ENCODE results near the gene BMP4.

The BMP4 gene

GRCh38 chr14:53953828-53954550 is 2.6 kb downstream of the BMP4 start:
- H3K27me3 Mint-ChIP-seq = peaks cover 72% of the 10 kb centered on the region
- H3K36me3 Mint-ChIP-seq = no peaks in the 10 kb centered on the region
- H3K4me3 Mint-ChIP-seq = peak overlapping the region; percentile 86
- H3K27ac Mint-ChIP-seq = peak overlapping the region; percentile 44
- H3K4me1 Mint-ChIP-seq = peaks cover 40% of the 10 kb centered on the region
- no peak for ATAC-seq
- H3K9me3 Mint-ChIP-seq = no peaks in the 10 kb centered on the region

DNA sequence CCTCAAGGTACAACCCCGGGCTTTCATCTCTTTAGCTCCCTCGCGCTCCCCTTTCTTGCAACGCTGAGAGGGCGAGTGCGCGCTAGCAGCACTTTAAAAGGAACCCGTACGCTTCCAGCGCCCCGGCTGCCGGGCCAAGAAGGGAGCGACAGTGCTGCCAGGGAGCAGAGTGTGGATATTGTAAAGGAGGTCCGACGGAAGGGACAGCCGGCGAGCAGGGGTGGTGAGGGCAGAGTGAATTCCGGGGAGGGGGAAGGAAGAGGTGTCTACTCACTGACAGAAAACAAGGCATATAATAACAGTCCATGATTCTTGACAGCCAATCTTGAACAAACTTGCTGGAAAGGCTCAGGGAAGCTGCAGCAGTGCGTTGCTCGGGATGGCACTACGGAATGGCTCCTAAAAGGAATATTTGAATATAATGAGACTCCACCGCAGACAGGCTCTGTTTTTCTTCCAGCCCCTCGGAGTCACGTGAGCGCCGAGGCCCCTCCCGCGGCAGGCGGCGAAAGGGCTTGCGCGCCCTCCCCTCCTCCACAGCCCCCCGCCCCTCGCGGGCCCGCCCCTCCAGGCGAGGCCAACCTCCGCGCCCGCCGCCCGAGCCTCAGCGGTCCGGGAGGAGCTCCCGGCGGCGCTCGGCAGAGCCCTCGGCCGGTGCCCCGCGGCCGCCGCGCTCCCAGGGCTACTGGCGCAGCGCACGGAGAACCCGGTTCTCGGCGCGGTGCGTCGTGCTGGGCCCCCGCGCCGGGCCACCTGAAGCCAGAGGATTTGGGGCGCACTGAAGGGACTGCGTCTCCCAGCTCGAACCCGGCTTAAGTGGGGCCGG is 3.4 kb downstream of the BMP4 start:
- Mint-ChIP-seq H3K27ac (peak overlapping the region; percentile 44), H3K27me3 (peaks cover 79% of the 10 kb centered on the region), H3K4me1 (peaks cover 40% of the 10 kb centered on the region), H3K36me3 (no peaks in the 10 kb centered on the region), H3K4me3 (peak overlapping the region; percentile 86), H3K9me3 (no peaks in the 10 kb centered on the region)
- ATAC-seq = peak; percentile 46

- Mint-ChIP-seq H3K4me1 (peaks cover 40% of the 10 kb centered on the region), H3K27ac (no peak overlapping the region), H3K4me3 (peak overlapping the region; percentile 31), H3K36me3 (no peaks in the 10 kb centered on the region), H3K9me3 (no peaks in the 10 kb centered on the region), H3K27me3 (peaks cover 83% of the 10 kb centered on the region)
- ATAC-seq = no peak
Observed at GRCh38 chr14:53952533-53952932, 4.1 kb downstream of the BMP4 start.

- H3K4me3 Mint-ChIP-seq = no peak overlapping the region
- H3K4me1 Mint-ChIP-seq = peaks cover 40% of the 10 kb centered on the region
- no peak for ATAC-seq
- H3K36me3 Mint-ChIP-seq = no peaks in the 10 kb centered on the region
- H3K9me3 Mint-ChIP-seq = no peaks in the 10 kb centered on the region
- H3K27ac Mint-ChIP-seq = no peak overlapping the region
- H3K27me3 Mint-ChIP-seq = peaks cover 81% of the 10 kb centered on the region
Observed at GRCh38 chr14:53951627-53952303, 4.9 kb downstream of the BMP4 start.

GRCh38 chr14:53951243-53951626 is 5.4 kb downstream of the BMP4 start:
- Mint-ChIP-seq H3K4me3 (no peak overlapping the region), H3K36me3 (no peaks in the 10 kb centered on the region), H3K4me1 (peaks cover 35% of the 10 kb centered on the region), H3K9me3 (no peaks in the 10 kb centered on the region), H3K27me3 (peaks cover 81% of the 10 kb centered on the region), H3K27ac (no peak overlapping the region)
- no peak for ATAC-seq

DNA sequence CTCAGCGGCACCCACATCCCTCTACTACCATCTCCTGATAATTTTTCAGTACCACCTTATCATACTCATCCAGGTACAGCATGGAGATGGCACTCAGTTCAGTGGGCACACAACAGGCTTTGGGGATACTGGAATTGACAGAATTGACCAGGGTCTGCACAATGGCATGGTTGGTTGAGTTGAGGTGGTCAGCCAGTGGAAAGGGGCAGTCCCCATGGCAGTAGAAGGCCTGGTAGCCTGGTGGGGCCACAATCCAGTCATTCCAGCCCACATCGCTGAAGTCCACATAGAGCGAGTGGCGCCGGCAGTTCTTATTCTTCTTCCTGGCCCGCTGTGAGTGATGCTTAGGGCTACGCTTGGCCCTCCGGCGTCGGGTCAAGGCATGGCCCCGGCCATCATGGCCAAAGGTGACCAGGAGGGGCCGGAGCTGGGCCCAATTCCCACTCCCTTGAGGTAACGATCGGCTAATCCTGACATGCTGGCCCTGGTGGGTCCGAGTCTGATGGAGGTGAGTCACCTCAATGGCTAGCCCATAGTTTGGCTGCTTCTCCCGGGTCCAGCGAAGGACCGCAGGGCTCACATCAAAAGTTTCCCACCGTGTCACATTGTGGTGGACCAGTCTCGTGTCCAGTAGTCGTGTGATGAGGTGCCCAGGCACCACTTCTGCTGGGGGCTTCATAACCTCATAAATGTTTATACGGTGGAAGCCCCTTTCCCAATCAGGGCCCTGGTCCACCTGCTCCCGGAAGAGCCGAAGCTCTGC is 6.4 kb downstream of the BMP4 start:
- Mint-ChIP-seq H3K36me3 (no peaks in the 10 kb centered on the region), H3K9me3 (no peaks in the 10 kb centered on the region), H3K27ac (no peak overlapping the region), H3K4me3 (no peak overlapping the region), H3K27me3 (peaks cover 80% of the 10 kb centered on the region), H3K4me1 (peaks cover 25% of the 10 kb centered on the region)
- ATAC-seq = no peak

GRCh38 chr14:53949201-53949600 is 7.4 kb downstream of the BMP4 start:
- no peaks in the 10 kb centered on the region for H3K36me3 Mint-ChIP-seq
- no peaks in the 10 kb centered on the region for H3K9me3 Mint-ChIP-seq
- peaks cover 80% of the 10 kb centered on the region for H3K27me3 Mint-ChIP-seq
- no peak for ATAC-seq
- H3K4me3 Mint-ChIP-seq = no peak overlapping the region
- H3K4me1 Mint-ChIP-seq = peaks cover 15% of the 10 kb centered on the region
- no peak overlapping the region for H3K27ac Mint-ChIP-seq

DNA sequence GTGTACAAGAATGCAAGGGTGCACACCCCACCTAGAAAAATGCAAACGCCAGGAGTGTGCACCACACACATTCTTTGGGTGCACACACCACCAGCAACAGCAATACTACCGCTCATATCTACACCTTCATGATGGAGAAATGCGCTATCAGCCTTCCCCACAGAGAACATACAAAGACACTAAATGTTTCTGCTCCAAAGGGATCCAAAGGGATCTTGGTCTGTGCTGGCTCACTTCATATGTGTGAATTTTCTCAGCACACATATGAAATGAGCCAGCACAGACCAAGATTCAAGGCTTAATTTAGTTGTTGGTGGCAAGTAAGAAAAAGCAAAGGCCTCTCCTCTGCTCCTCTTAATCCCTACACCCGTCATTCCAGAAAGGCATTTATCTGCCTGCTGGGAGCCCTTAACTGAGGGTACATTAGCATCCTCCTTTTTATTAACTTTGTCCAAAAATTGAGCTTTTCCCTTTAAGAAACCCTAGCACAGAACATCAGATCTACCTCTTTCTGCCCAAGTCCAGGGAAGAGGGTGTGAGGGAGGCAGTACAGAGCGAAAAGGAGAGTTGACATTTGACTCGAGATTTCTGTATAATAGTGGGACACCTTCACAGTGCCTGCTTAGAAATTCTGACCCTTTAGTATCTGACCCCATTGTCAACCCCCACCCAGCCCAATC is 8.3 kb downstream of the BMP4 start:
- peaks cover 80% of the 10 kb centered on the region for H3K27me3 Mint-ChIP-seq
- H3K27ac Mint-ChIP-seq = no peak overlapping the region
- no peak for ATAC-seq
- H3K36me3 Mint-ChIP-seq = no peaks in the 10 kb centered on the region
- H3K4me3 Mint-ChIP-seq = no peak overlapping the region
- peaks cover 8% of the 10 kb centered on the region for H3K4me1 Mint-ChIP-seq
- H3K9me3 Mint-ChIP-seq = no peaks in the 10 kb centered on the region

DNA sequence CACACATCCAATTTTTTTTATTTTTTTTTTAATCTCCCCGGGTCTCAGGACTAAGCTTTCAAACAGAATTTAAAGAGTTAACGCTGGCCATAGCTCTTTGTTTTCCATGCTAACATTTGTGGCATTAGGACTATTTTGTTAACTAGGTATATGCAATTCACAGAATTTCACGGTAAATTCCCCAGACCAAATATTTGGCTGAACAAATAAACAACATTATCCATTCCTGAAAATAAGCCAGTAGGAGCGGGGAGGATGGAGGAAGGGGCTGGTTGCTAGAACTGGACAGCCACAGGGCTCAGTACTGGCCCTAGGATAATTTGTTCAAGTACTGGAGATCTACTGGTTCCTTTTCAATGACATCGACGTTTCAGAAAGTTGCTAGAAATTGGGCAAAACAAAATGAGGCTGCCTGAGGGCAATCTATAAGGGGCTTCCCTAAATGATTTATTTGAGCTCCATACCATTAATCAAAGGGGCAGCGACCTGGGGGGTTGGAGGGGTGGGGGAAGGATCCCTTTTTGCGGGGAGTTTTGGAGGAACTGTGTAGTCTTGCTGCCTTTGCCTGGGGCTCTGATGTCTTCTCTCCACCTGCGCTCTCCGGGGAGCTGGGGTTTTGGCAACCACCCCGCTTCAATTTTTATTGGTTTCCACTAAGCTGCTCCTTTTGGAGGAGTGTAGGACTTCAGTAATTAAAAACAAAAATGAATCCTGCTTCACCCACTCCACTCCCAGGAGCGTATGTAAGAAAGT is 9.0 kb downstream of the BMP4 start:
- H3K9me3 Mint-ChIP-seq = no peaks in the 10 kb centered on the region

DNA sequence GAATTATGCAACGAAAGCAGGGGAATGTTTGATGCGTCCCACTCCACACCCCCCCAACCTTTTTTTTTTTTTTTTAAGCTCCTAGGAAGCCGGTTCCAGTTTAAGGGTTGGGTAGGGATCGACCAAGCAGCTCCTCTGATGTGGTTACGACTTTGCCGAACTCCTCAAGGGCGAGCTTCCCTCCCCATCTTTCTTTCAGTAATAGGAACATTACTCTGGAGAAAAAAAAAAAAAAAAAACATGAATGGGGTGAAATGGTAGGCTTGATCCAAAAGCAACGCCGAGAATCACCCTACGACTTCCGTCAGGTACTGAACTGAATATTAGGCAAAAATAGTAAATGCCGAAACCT is 9.6 kb downstream of the BMP4 start:
- no peak for ATAC-seq
- H3K27ac Mint-ChIP-seq = no peak overlapping the region
- H3K36me3 Mint-ChIP-seq = no peaks in the 10 kb centered on the region
- no peaks in the 10 kb centered on the region for H3K4me1 Mint-ChIP-seq
- H3K4me3 Mint-ChIP-seq = no peak overlapping the region
- no peaks in the 10 kb centered on the region for H3K9me3 Mint-ChIP-seq
- peaks cover 76% of the 10 kb centered on the region for H3K27me3 Mint-ChIP-seq

More for the DNA sequence above, 9.0 kb downstream of the BMP4 start:
- Mint-ChIP-seq H3K27ac (no peak overlapping the region), H3K36me3 (no peaks in the 10 kb centered on the region), H3K4me3 (no peak overlapping the region), H3K27me3 (peaks cover 80% of the 10 kb centered on the region), H3K4me1 (peaks cover 1% of the 10 kb centered on the region)
- no peak for ATAC-seq

DNA sequence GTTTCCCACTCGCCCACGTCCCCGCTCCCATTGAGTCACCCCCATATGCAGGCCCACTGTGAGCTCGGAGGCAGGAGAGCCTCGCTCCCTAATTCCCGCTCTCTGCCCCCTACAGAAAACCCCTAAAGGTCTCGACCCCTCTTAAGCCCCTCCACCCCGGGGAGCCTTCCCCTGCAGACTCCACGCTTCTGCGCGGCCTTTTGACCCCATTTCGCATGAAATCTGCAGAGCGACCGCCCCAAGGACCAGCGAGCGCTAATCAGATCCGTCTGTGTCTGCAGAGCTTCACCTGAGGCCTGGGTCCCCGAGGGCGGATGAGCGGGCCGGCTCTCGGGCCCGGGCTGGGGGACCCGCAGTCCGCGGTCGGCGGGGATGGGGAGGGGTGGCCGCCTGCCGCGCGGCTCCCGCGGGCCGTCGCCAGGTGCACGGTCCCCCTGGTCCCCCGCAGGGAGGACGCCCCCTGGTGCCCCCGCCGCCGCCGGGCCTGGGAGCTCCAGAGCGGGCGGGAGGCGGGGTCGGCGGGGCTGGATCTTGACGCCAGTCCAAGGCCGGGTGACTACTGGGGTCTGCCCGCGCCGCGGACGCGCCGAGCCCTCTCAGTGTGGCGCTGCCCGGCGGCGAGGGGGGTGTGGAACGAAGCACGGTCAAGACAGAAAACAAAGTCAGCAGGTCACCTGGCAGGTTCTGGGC is 10.1 kb downstream of the BMP4 start:
- no peaks in the 10 kb centered on the region for H3K9me3 Mint-ChIP-seq
- no peak overlapping the region for H3K27ac Mint-ChIP-seq
- H3K27me3 Mint-ChIP-seq = peaks cover 70% of the 10 kb centered on the region
- no peaks in the 10 kb centered on the region for H3K36me3 Mint-ChIP-seq
- H3K4me3 Mint-ChIP-seq = no peak overlapping the region
- H3K4me1 Mint-ChIP-seq = no peaks in the 10 kb centered on the region
- peak; percentile 40 for ATAC-seq

DNA sequence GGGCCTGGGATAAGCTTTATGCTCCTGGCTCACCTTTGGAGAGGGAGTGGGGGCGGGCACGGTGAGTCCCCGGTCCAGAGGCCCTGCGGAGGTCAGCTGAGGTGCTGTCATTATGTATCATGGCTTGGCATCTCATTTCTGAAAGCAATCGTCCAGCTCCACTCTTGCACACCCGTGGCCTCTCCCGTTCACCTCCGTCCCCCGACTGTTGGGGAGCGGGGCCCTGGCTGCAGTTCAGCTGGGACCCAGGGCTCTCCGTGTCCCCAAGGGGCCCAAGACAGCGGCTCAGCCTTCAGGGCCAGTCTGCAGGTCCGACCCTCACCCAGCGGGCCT is 10.6 kb downstream of the BMP4 start:
- no peak overlapping the region for H3K4me3 Mint-ChIP-seq
- ATAC-seq = no peak
- H3K27ac Mint-ChIP-seq = no peak overlapping the region
- peaks cover 67% of the 10 kb centered on the region for H3K27me3 Mint-ChIP-seq
- no peaks in the 10 kb centered on the region for H3K4me1 Mint-ChIP-seq
- no peaks in the 10 kb centered on the region for H3K36me3 Mint-ChIP-seq
- H3K9me3 Mint-ChIP-seq = no peaks in the 10 kb centered on the region

DNA sequence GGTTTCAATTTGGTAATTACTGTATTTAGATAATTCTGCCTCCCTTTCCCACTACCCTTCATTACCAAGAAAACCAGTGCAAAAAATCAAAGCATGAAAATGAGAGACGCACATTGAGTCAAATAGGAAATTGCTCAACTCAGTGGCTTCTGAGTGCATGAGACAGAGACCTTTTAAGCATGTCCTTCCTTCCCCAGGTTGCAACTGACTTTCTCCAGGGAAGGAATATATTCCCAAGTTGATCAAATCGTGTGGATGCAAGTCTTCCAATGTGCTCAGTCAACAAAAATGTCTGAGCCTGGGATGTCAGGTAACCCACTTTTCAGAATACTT is 12.9 kb downstream of the BMP4 start:
- Mint-ChIP-seq H3K27ac (no peak overlapping the region), H3K9me3 (no peaks in the 10 kb centered on the region), H3K27me3 (peaks cover 59% of the 10 kb centered on the region), H3K4me1 (no peaks in the 10 kb centered on the region), H3K4me3 (no peak overlapping the region), H3K36me3 (no peaks in the 10 kb centered on the region)
- ATAC-seq = no peak

Data from stimulated activated memory B cell treated with anti-CD40 and anti-IgM and Interleukin-4, amounts not matched to agents 10 μg/mL and 1 μg/mL and 100 μg/mL, for 72 hours (primary cell).